Endothelial cell (in vitro differentiated cells): ENCODE measurements around the gene EIF2S2. TPM values are rescaled to one million over a fixed set of nuclear protein-coding genes. Genes with fewer than 3 reads are reported as not detected.

Experiments
- DNase-seq: peaks from one replicate; pipeline ENCODE4 v3.0.0; 2021; ENCODE audit warnings: low spot score
- H3K27ac Mint-ChIP-seq: one replicate; pipeline ENCODE4 v1.8.0; 2021; ENCODE audit warnings: mixed read lengths, inconsistent platforms; ENCODE audit not compliant: unreplicated experiment
- H3K27me3 Mint-ChIP-seq: one replicate; pipeline ENCODE4 v1.8.0; 2021; ENCODE audit warnings: mild to moderate bottlenecking, moderate library complexity, mixed read lengths, inconsistent platforms; ENCODE audit not compliant: unreplicated experiment
- H3K36me3 Mint-ChIP-seq: one replicate; pipeline ENCODE4 v1.8.0; 2021; ENCODE audit warnings: mild to moderate bottlenecking, low read depth, mixed read lengths, inconsistent platforms; ENCODE audit not compliant: unreplicated experiment
- H3K4me1 Mint-ChIP-seq: one replicate; pipeline ENCODE4 v1.8.0; 2021; ENCODE audit warnings: mild to moderate bottlenecking, mixed read lengths, inconsistent platforms; ENCODE audit not compliant: unreplicated experiment
- H3K4me3 Mint-ChIP-seq: one replicate; pipeline ENCODE4 v1.8.0; 2021; ENCODE audit warnings: mild to moderate bottlenecking, mixed read lengths, inconsistent platforms; ENCODE audit not compliant: unreplicated experiment
- H3K9me3 Mint-ChIP-seq: one replicate; pipeline ENCODE4 v1.8.0; 2021; ENCODE audit warnings: mixed read lengths, inconsistent platforms; ENCODE audit not compliant: unreplicated experiment
- total RNA-seq: library from RNA; stranded (reverse); fragmentation: NEBNext Ultra II Directional; extraction: Animal tissue kit (Norgen Biotek cat#: 25700); gene quantifications from one replicate; pipeline ENCODE4 v1.2.1, GENCODE V29; 2021; ENCODE audit not compliant: unreplicated experiment
- TF ChIP-seq, protein P1 (sequence below): fragments of 200-600 bp; sonication (generic); IDR thresholded peaks from one replicate; pipeline ENCODE4 v1.5.0; 2021; ENCODE audit warnings: antibody characterized with exemption; ENCODE audit not compliant: unreplicated experiment

The EIF2S2 gene
- total RNA-seq, 1 donor from 2014 or later: 107 TPM

DNA sequence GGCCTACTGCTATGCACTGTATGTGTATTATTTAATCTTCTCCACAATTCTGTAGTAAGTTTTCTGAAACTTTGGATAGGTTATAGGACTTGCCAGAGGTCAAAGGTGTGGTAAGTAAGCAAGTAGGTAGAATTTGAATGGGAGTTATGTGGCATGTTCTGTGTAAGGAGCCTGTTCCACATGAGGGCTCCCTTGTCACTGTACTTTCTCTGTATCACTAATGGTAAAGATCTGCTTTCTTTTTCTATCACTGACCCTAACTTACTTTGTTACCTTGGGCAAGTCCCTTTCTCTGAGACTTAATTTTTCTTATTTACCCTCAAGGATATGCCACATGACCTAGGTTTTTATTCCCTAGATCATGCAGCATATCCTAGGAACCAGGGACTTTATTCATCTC lies 50.3 kb downstream of the EIF2S2 start:
- no peaks in the 10 kb centered on the region for H3K9me3 Mint-ChIP-seq
- H3K27ac Mint-ChIP-seq: no peak overlapping the region
- TF ChIP-seq, protein P1, sequence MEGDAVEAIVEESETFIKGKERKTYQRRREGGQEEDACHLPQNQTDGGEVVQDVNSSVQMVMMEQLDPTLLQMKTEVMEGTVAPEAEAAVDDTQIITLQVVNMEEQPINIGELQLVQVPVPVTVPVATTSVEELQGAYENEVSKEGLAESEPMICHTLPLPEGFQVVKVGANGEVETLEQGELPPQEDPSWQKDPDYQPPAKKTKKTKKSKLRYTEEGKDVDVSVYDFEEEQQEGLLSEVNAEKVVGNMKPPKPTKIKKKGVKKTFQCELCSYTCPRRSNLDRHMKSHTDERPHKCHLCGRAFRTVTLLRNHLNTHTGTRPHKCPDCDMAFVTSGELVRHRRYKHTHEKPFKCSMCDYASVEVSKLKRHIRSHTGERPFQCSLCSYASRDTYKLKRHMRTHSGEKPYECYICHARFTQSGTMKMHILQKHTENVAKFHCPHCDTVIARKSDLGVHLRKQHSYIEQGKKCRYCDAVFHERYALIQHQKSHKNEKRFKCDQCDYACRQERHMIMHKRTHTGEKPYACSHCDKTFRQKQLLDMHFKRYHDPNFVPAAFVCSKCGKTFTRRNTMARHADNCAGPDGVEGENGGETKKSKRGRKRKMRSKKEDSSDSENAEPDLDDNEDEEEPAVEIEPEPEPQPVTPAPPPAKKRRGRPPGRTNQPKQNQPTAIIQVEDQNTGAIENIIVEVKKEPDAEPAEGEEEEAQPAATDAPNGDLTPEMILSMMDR: no peak
- no peak for DNase-seq
- peaks cover 5% of the 10 kb centered on the region for H3K36me3 Mint-ChIP-seq
- peaks cover 17% of the 10 kb centered on the region for H3K4me1 Mint-ChIP-seq
- H3K27me3 Mint-ChIP-seq: peaks cover 2% of the 10 kb centered on the region
- H3K4me3 Mint-ChIP-seq: no peak overlapping the region

DNA sequence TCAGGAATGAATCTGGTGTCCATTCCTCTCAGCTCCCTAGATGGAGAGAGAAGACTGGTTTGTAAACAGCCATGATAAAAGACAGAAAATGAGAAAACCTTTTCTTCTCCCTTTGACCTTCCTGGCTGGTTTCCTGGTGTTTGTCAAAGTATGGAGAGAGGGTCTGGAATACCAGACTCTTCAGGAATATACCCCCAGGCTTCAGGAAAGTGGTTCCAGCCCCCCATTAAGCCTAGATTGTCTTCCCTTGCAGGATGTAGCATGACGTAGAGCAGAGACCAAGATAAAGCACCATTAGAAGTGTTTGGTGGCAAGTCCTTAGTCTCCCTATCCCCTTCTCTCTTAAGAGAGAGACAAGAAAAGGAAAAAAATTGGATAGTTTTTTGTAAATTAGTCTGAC lies 51.1 kb downstream of the EIF2S2 start:
- no peak for DNase-seq
- TF ChIP-seq, protein P1: no peak
- Mint-ChIP-seq H3K36me3 (peaks cover 5% of the 10 kb centered on the region), H3K27me3 (peaks cover 2% of the 10 kb centered on the region), H3K27ac (no peak overlapping the region), H3K4me1 (peaks cover 17% of the 10 kb centered on the region), H3K9me3 (no peaks in the 10 kb centered on the region), H3K4me3 (no peak overlapping the region)

DNA sequence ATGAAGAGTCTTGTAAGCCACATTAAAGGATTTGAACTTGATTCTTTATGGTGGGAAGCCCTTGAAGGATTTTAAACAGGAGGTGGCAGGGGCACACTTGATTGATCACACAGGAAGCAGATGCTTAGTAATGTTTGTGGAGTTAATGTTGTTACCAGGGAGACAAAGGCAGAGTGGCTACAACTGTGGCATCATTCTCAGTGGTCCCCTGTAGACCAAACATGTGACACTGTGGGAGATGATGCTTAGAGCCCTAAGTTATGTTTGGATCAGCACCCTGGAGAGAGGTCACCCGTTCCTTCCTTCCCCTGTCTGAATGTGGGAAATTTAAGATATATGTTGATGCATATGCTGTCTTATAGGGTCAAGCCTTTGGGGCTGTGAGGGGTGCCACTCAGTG lies 53.2 kb downstream of the EIF2S2 start:
- H3K4me3 Mint-ChIP-seq: peak overlapping the region; percentile 4
- DNase-seq: no peak
- H3K9me3 Mint-ChIP-seq: no peaks in the 10 kb centered on the region
- H3K27me3 Mint-ChIP-seq: no peaks in the 10 kb centered on the region
- peak overlapping the region; percentile 1 for H3K27ac Mint-ChIP-seq
- peaks cover 5% of the 10 kb centered on the region for H3K36me3 Mint-ChIP-seq
- H3K4me1 Mint-ChIP-seq: peaks cover 30% of the 10 kb centered on the region
- TF ChIP-seq, protein P1: no peak

DNA sequence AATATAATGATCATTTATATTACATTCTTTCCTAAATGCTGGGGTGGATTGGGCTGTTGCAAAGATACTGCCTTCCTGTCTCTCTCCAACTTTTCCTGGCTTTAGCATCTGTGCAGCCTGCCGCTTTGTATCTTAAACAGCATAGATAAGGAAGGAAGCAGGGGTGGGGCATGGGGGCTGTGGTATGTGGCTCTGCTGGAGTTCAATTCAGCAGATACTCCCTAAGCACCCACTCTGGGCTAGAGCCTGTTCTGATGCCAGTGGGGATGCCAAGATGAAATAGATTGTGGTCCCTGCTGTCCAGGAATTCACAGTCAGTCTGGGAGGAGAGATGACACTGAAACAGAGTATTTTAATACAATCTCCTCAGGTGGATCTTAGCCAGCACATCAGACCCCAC lies 56.8 kb downstream of the EIF2S2 start:
- Mint-ChIP-seq H3K9me3 (no peaks in the 10 kb centered on the region), H3K4me1 (peaks cover 22% of the 10 kb centered on the region), H3K27me3 (no peaks in the 10 kb centered on the region), H3K27ac (no peak overlapping the region), H3K36me3 (peaks cover 5% of the 10 kb centered on the region), H3K4me3 (no peak overlapping the region)
- DNase-seq: no peak
- TF ChIP-seq, protein P1: no peak

DNA sequence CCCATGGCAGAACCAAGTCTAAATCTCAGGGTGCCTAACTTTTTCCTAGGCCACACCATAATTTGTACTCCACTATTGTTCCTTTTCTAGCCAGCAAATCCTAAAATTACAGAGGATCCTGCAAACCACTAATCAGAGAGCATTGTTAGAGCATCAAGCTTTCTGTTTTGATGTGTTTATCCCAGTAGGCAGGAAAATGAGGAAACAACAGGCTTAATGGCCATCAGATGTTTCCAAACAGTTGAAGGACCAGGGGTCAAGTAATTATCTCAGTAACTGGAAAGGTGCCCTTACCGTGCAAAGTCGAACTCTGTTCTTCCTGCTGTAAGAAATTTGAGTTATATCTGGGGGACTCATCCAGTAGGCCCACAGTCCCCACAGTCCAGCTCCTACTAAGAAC lies 59.6 kb downstream of the EIF2S2 start:
- Mint-ChIP-seq H3K27ac (peak overlapping the region; percentile 67), H3K9me3 (no peaks in the 10 kb centered on the region), H3K27me3 (peaks cover 3% of the 10 kb centered on the region), H3K36me3 (no peaks in the 10 kb centered on the region), H3K4me1 (peaks cover 12% of the 10 kb centered on the region), H3K4me3 (no peak overlapping the region)
- no peak for DNase-seq
- TF ChIP-seq, protein P1: no peak
